ENCODE measurements around the gene AANAT. TPM values are rescaled to one million over a fixed set of nuclear protein-coding genes. Genes with fewer than 3 reads are reported as not detected.

The AANAT gene
- total RNA-seq, 2 donors from 2014 or later = not detected

GRCh38 chr17:76481071-76481655 lies 13.8 kb downstream of the AANAT start:
- H3K9me3 ChIP-seq = no peaks in the 10 kb centered on the region
- H3K27ac ChIP-seq = peak overlapping the region in 1 of 2 donors; percentile 16
- DNase-seq (ENCODE audit: low spot score) = no peak
- peaks cover 0 to 27% of the 10 kb centered on the region in 2 donors for H3K4me1 ChIP-seq
- H3K4me3 ChIP-seq = no peak overlapping the region
- TF ChIP-seq, protein P1, sequence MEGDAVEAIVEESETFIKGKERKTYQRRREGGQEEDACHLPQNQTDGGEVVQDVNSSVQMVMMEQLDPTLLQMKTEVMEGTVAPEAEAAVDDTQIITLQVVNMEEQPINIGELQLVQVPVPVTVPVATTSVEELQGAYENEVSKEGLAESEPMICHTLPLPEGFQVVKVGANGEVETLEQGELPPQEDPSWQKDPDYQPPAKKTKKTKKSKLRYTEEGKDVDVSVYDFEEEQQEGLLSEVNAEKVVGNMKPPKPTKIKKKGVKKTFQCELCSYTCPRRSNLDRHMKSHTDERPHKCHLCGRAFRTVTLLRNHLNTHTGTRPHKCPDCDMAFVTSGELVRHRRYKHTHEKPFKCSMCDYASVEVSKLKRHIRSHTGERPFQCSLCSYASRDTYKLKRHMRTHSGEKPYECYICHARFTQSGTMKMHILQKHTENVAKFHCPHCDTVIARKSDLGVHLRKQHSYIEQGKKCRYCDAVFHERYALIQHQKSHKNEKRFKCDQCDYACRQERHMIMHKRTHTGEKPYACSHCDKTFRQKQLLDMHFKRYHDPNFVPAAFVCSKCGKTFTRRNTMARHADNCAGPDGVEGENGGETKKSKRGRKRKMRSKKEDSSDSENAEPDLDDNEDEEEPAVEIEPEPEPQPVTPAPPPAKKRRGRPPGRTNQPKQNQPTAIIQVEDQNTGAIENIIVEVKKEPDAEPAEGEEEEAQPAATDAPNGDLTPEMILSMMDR (IDR thresholded peaks at IDR 0.05) = no peak
- no peaks in the 10 kb centered on the region for H3K36me3 ChIP-seq
- no peaks in the 10 kb centered on the region for H3K27me3 ChIP-seq

- Histone ChIP-seq H3K36me3 (no peaks in the 10 kb centered on the region), H3K27me3 (no peaks in the 10 kb centered on the region), H3K4me3 (no peak overlapping the region), H3K9me3 (no peaks in the 10 kb centered on the region), H3K4me1 (peaks cover 0 to 30% of the 10 kb centered on the region in 2 donors), H3K27ac (peak overlapping the region in 1 of 2 donors; percentile 53)
- DNase-seq (ENCODE audit: low spot score) = no peak
- TF ChIP-seq, protein P1 (IDR thresholded peaks at IDR 0.05) = no peak
These were observed 16.9 kb downstream of the AANAT start for GRCh38 chr17:76484228-76484725.

DNA sequence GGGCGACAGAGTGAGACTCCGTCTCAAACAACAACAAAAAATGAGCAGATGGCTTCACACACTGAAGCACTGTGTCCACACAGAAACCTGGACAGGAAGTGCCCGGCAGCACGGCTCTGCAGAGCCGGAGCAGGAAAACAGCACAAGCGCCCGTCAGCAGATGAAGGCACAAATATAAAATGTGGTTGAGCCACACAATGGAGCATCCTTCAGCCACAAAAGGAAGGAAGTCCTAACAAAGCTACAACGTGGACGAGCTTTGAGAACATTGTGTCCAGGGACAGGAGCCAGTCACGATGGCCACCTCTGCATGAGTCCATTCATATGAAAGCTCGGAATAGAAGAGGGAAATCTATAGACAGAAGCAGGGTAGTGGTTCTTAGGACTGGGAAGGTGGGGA lies 18.2 kb downstream of the AANAT start:
- Histone ChIP-seq H3K4me3 (no peak overlapping the region), H3K27ac (peak overlapping the region; percentile 17 to 59), H3K9me3 (no peaks in the 10 kb centered on the region), H3K36me3 (no peaks in the 10 kb centered on the region), H3K27me3 (no peaks in the 10 kb centered on the region), H3K4me1 (peaks cover 0 to 32% of the 10 kb centered on the region in 2 donors)
- TF ChIP-seq, protein P1 (IDR thresholded peaks at IDR 0.05) = no peak
- DNase-seq (ENCODE audit: low spot score) = no peak

- no peak for DNase-seq (ENCODE audit: low spot score)
- Histone ChIP-seq H3K4me3 (no peak overlapping the region), H3K36me3 (no peaks in the 10 kb centered on the region), H3K27ac (no peak overlapping the region), H3K4me1 (peaks cover 0 to 46% of the 10 kb centered on the region in 2 donors), H3K27me3 (no peaks in the 10 kb centered on the region), H3K9me3 (no peaks in the 10 kb centered on the region)
- TF ChIP-seq, protein P1 (IDR thresholded peaks at IDR 0.05) = no peak
These were observed 20.2 kb downstream of the AANAT start for GRCh38 chr17:76487451-76488192.

- TF ChIP-seq, protein P1 (IDR thresholded peaks at IDR 0.05) = no peak
- Histone ChIP-seq H3K27me3 (no peaks in the 10 kb centered on the region), H3K36me3 (no peaks in the 10 kb centered on the region), H3K4me3 (no peak overlapping the region), H3K27ac (no peak overlapping the region), H3K4me1 (peaks cover 0 to 56% of the 10 kb centered on the region in 2 donors), H3K9me3 (no peaks in the 10 kb centered on the region)
- DNase-seq (ENCODE audit: low spot score) = no peak
These were observed 22.8 kb downstream of the AANAT start for GRCh38 chr17:76490112-76490710.
